Nephron progenitor cell (in vitro differentiated cells): ENCODE data around the gene NUDT7.

Experiments
- DNase-seq: peaks from one replicate; pipeline ENCODE4 v3.0.0; 2021
- H3K27ac Mint-ChIP-seq: 2 replicates; pipeline ENCODE4 v1.8.0; 2021; ENCODE audit warnings: mild to moderate bottlenecking, moderate library complexity, mixed read lengths
- H3K27me3 Mint-ChIP-seq: 2 replicates; pipeline ENCODE4 v1.8.0; 2021; ENCODE audit warnings: mild to moderate bottlenecking, low read depth, mixed read lengths; ENCODE audit not compliant: poor library complexity
- H3K36me3 Mint-ChIP-seq: 2 replicates; pipeline ENCODE4 v1.8.0; 2021; ENCODE audit warnings: low read depth, mixed read lengths
- H3K4me1 Mint-ChIP-seq: 2 replicates; pipeline ENCODE4 v1.8.0; 2021; ENCODE audit warnings: mixed read lengths
- H3K4me3 Mint-ChIP-seq: 2 replicates; pipeline ENCODE4 v1.8.0; 2021; ENCODE audit warnings: mild to moderate bottlenecking, moderate library complexity, mixed read lengths
- H3K9me3 Mint-ChIP-seq: 2 replicates; pipeline ENCODE4 v1.8.0; 2021; ENCODE audit warnings: mild to moderate bottlenecking, moderate library complexity, mixed read lengths
- CTCF ChIP-seq: fragments of 200-600 bp; sonication (generic); IDR thresholded peaks from 2 replicates; pipeline ENCODE4 v1.5.0; 2021; ENCODE audit warnings: antibody characterized with exemption

NUDT7 gene

GRCh38 chr16:77679901-77680300 is 42.4 kb upstream of the NUDT7 start:
- Mint-ChIP-seq H3K4me1 (no peaks in the 10 kb centered on the region), H3K36me3 (no peaks in the 10 kb centered on the region), H3K9me3 (no peaks in the 10 kb centered on the region), H3K27me3 (peaks cover 5% of the 10 kb centered on the region), H3K27ac (no peak overlapping the region), H3K4me3 (no peak overlapping the region)
- no peak for TF ChIP-seq CTCF
- DNase-seq: no peak

- Mint-ChIP-seq H3K9me3 (no peaks in the 10 kb centered on the region), H3K36me3 (no peaks in the 10 kb centered on the region), H3K4me3 (no peak overlapping the region), H3K27ac (no peak overlapping the region), H3K4me1 (no peaks in the 10 kb centered on the region), H3K27me3 (peaks cover 5% of the 10 kb centered on the region)
- no peak for TF ChIP-seq CTCF
- DNase-seq: no peak
Observed at GRCh38 chr16:77680496-77680895, 41.8 kb upstream of the NUDT7 start.

GRCh38 chr16:77682586-77682985 is 39.7 kb upstream of the NUDT7 start:
- Mint-ChIP-seq H3K27me3 (peaks cover 12% of the 10 kb centered on the region), H3K9me3 (no peaks in the 10 kb centered on the region), H3K4me3 (no peak overlapping the region), H3K4me1 (no peaks in the 10 kb centered on the region), H3K36me3 (no peaks in the 10 kb centered on the region), H3K27ac (no peak overlapping the region)
- DNase-seq: no peak
- TF ChIP-seq CTCF: no peak

GRCh38 chr16:77683397-77684180 is 38.7 kb upstream of the NUDT7 start:
- Mint-ChIP-seq H3K27me3 (peaks cover 12% of the 10 kb centered on the region), H3K9me3 (no peaks in the 10 kb centered on the region), H3K27ac (no peak overlapping the region), H3K4me1 (no peaks in the 10 kb centered on the region), H3K36me3 (no peaks in the 10 kb centered on the region), H3K4me3 (no peak overlapping the region)
- no peak for DNase-seq
- no peak for TF ChIP-seq CTCF

- Mint-ChIP-seq H3K36me3 (no peaks in the 10 kb centered on the region), H3K27ac (no peak overlapping the region), H3K9me3 (no peaks in the 10 kb centered on the region), H3K4me3 (no peak overlapping the region), H3K27me3 (peaks cover 12% of the 10 kb centered on the region), H3K4me1 (no peaks in the 10 kb centered on the region)
- DNase-seq: no peak
- no peak for TF ChIP-seq CTCF
Observed at GRCh38 chr16:77684181-77684526, 38.2 kb upstream of the NUDT7 start.

GRCh38 chr16:77686385-77686784 is 35.9 kb upstream of the NUDT7 start:
- H3K9me3 Mint-ChIP-seq: no peaks in the 10 kb centered on the region

More at GRCh38 chr16:77686385-77686784, 35.9 kb upstream of the NUDT7 start:
- no peak for TF ChIP-seq CTCF
- no peak overlapping the region for H3K4me3 Mint-ChIP-seq
- no peak for DNase-seq
- H3K36me3 Mint-ChIP-seq: no peaks in the 10 kb centered on the region
- H3K27me3 Mint-ChIP-seq: peaks cover 12% of the 10 kb centered on the region
- H3K27ac Mint-ChIP-seq: no peak overlapping the region
- H3K4me1 Mint-ChIP-seq: no peaks in the 10 kb centered on the region
